H9 (cell line): Measurements from ENCODE around the gene DBI. TPM values are rescaled to one million over a fixed set of nuclear protein-coding genes. Genes with fewer than 3 reads are reported as not detected.

ENCODE experiments used
- DNase-seq: peaks from one replicate; pipeline ENCODE4 v3.0.0-alpha.2; 2017
- H2AFZ ChIP-seq: one replicate; pipeline ENCODE4 v1.6.1; 2013; ENCODE audit warnings: mild to moderate bottlenecking, low read length, control low read depth, moderate library complexity
- H2AK5ac ChIP-seq: 2 replicates; pipeline ENCODE4 v1.6.1; 2013; ENCODE audit warnings: low read length, control low read depth, mixed read lengths; ENCODE audit not compliant: insufficient read length
- H2BK120ac ChIP-seq: one replicate; pipeline ENCODE4 v1.6.1; 2013; ENCODE audit warnings: low read depth, mild to moderate bottlenecking, low read length, control low read depth, inconsistent platforms; ENCODE audit not compliant: poor library complexity, severe bottlenecking
- H2BK12ac ChIP-seq: 2 replicates; pipeline ENCODE4 v1.6.1; 2013; ENCODE audit warnings: low read length, control low read depth, mixed read lengths, low read depth; ENCODE audit not compliant: insufficient read length
- H2BK15ac ChIP-seq: 2 replicates; pipeline ENCODE4 v1.6.1; 2013; ENCODE audit warnings: low read depth, low read length, control low read depth
- H2BK20ac ChIP-seq: one replicate; pipeline ENCODE4 v1.6.1; 2013; ENCODE audit warnings: low read depth, mild to moderate bottlenecking, low read length, control low read depth, inconsistent platforms; ENCODE audit not compliant: poor library complexity, severe bottlenecking
- H2BK5ac ChIP-seq: 2 replicates; pipeline ENCODE4 v1.6.1; 2013; ENCODE audit warnings: low read length, control low read depth, mixed read lengths; ENCODE audit not compliant: insufficient read length
- H3K14ac ChIP-seq: 2 replicates; pipeline ENCODE4 v1.6.1; 2013; ENCODE audit warnings: low read length, control low read depth; ENCODE audit not compliant: insufficient read depth
- H3K18ac ChIP-seq: 2 replicates; pipeline ENCODE4 v1.6.1; 2013; ENCODE audit warnings: low read depth, mild to moderate bottlenecking, mixed read lengths, low read length, control low read depth; ENCODE audit not compliant: insufficient read length
- H3K23ac ChIP-seq: 2 replicates; pipeline ENCODE4 v1.6.1; 2013; ENCODE audit warnings: low read length, control low read depth, mixed read lengths, low read depth; ENCODE audit not compliant: insufficient read length
- H3K23me2 ChIP-seq: 2 replicates; pipeline ENCODE4 v1.6.1; 2013; ENCODE audit warnings: low read depth, mild to moderate bottlenecking, mixed read lengths, low read length, control low read depth; ENCODE audit not compliant: insufficient read length, poor library complexity, severe bottlenecking
- H3K27ac ChIP-seq: 2 replicates; pipeline ENCODE4 v1.5.1; 2013; ENCODE audit warnings: low read length, control low read depth, mixed read lengths, low read depth; ENCODE audit not compliant: insufficient read length
- H3K27me3 ChIP-seq: 2 replicates; pipeline ENCODE4 v1.6.1; 2013; ENCODE audit warnings: low read length, control low read depth, inconsistent platforms; ENCODE audit not compliant: insufficient read depth
- H3K4ac ChIP-seq: 2 replicates; pipeline ENCODE4 v1.6.1; 2013; ENCODE audit warnings: low read depth, mild to moderate bottlenecking, control low read depth, inconsistent platforms, low read length, moderate library complexity
- H3K4me1 ChIP-seq: 2 replicates; pipeline ENCODE4 v1.6.1; 2013; ENCODE audit warnings: low read length, control low read depth, inconsistent platforms; ENCODE audit not compliant: insufficient read depth
- H3K4me2 ChIP-seq: 2 replicates; pipeline ENCODE4 v1.6.1; 2013; ENCODE audit warnings: low read length, control low read depth, mixed read lengths; ENCODE audit not compliant: insufficient read length, insufficient read depth
- H3K56ac ChIP-seq: 2 replicates; pipeline ENCODE4 v1.6.1; 2013; ENCODE audit warnings: low read depth, mild to moderate bottlenecking, mixed read lengths, low read length, control low read depth; ENCODE audit not compliant: insufficient read length
- H3K79me1 ChIP-seq: 2 replicates; pipeline ENCODE4 v1.6.1; 2013; ENCODE audit warnings: low read depth, mild to moderate bottlenecking, moderate library complexity, low read length, control low read depth, inconsistent platforms; ENCODE audit not compliant: insufficient read depth, poor library complexity, severe bottlenecking
- H3K79me2 ChIP-seq: 2 replicates; pipeline ENCODE4 v1.6.1; 2013; ENCODE audit warnings: low read length, control low read depth, inconsistent platforms; ENCODE audit not compliant: insufficient read depth
- H3K9ac ChIP-seq: 2 replicates; pipeline ENCODE4 v1.6.1; 2013; ENCODE audit warnings: low read length, control low read depth, mixed read lengths; ENCODE audit not compliant: insufficient read length; ENCODE audit errors: extremely low read depth
- H3K9me3 ChIP-seq: one replicate; pipeline ENCODE4 v1.6.1; 2013; ENCODE audit warnings: low read depth, low read length, inconsistent platforms; ENCODE audit not compliant: control insufficient read depth
- H3T11ph ChIP-seq: one replicate; pipeline ENCODE4 v1.6.1; 2013; ENCODE audit warnings: mild to moderate bottlenecking, low read length, control low read depth, inconsistent platforms
- H4K20me1 ChIP-seq: one replicate; pipeline ENCODE4 v1.6.1; 2013; ENCODE audit not compliant: control insufficient read depth, insufficient read length, insufficient read depth
- H4K5ac ChIP-seq: 2 replicates; pipeline ENCODE4 v1.6.1; 2013; ENCODE audit warnings: low read depth, mild to moderate bottlenecking, mixed read lengths, low read length, control low read depth; ENCODE audit not compliant: insufficient read length
- H4K8ac ChIP-seq: replicated peaks from 2 replicates; pipeline ENCODE4 v1.6.1; 2013; ENCODE audit warnings: low read length, control low read depth, mixed read lengths, low read depth; ENCODE audit not compliant: insufficient read length
- H4K91ac ChIP-seq: 2 replicates; pipeline ENCODE4 v1.6.1; 2013; ENCODE audit warnings: low read depth, mild to moderate bottlenecking, moderate library complexity, mixed read lengths, low read length, control low read depth; ENCODE audit not compliant: insufficient read length
- H3K27ac Mint-ChIP-seq, 3 experiments: 2 replicates in 2 of 3; 3 replicates in 1 of 3; pipeline ENCODE4 v1.8.0; 2020 to 2021; ENCODE audit warnings: mixed read lengths in 3 of 3, mild to moderate bottlenecking in 1 of 3, moderate library complexity in 1 of 3
- H3K27me3 Mint-ChIP-seq: 2 replicates; pipeline ENCODE4 v1.8.0; 2021; ENCODE audit warnings: low read depth, mild to moderate bottlenecking, moderate library complexity, mixed read lengths
- H3K36me3 Mint-ChIP-seq, 3 experiments: 2 replicates in 2 of 3; 3 replicates in 1 of 3; pipeline ENCODE4 v1.8.0; 2020 to 2021; ENCODE audit warnings: low read depth in 3 of 3, mixed read lengths in 3 of 3; ENCODE audit not compliant: insufficient read depth in 1 of 3
- H3K4me1 Mint-ChIP-seq, 2 experiments: 2 replicates each; pipeline ENCODE4 v1.8.0; 2020; ENCODE audit warnings: mixed read lengths in 2 of 2
- H3K4me3 Mint-ChIP-seq, 2 experiments: 2 replicates in 1 of 2; 3 replicates in 1 of 2; pipeline ENCODE4 v1.8.0; 2020 to 2021; ENCODE audit warnings: mild to moderate bottlenecking in 2 of 2, mixed read lengths in 2 of 2, moderate library complexity in 1 of 2
- H3K9me3 Mint-ChIP-seq, 2 experiments: 2 replicates in 1 of 2; 3 replicates in 1 of 2; pipeline ENCODE4 v1.8.0; 2020; ENCODE audit warnings: mild to moderate bottlenecking in 2 of 2, mixed read lengths in 2 of 2, moderate library complexity in 1 of 2
- WGBS: extraction: QIAGEN DNeasy Blood & Tissue Kit; methylation state at CpG from one replicate; pipeline ENCODE4 v1.1.7; 2013; ENCODE audit warnings: missing lambda C conversion rate, low lambda C conversion rate, mixed read lengths; ENCODE audit not compliant: insufficient read length; ENCODE audit errors: extremely low coverage; 5-methylcytosine and 5-hydroxymethylcytosine counted together
- total RNA-seq: library from RNA; stranded (reverse); gene quantifications from 2 replicates; pipeline ENCODE4 v1.2.1, GENCODE V29; 2021
- TF ChIP-seq, protein P1 (sequence below): fragments of 200-600 bp; sonication (generic); conservative IDR thresholded peaks from 3 replicates; pipeline ENCODE4 v1.8.0; 2021; ENCODE audit warnings: antibody characterized with exemption, mild to moderate bottlenecking

Gene DBI
- total RNA-seq, 1 experiment from 2014 or later, result 127 TPM

DNA sequence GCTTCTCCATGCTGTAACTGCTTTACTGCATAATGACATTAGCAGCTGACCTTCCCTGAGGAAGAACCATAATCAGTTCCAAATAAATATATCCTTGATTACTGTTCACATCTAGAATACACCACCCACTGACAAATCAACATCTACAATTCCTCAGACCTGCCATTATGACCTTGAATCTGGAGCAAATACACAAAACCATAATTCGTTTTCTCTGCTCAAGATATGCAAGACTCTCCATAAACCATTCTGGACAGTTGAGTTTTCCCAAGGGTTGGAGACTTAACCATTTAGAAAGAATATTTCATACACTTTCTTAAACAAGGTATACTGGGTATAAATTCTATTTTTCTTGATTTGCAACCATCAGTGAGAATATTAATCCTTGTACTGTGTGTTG, 11.9 kb upstream of the DBI start:
- no peak overlapping the region for H3T11ph ChIP-seq
- Mint-ChIP-seq H3K9me3 (no peaks in the 10 kb centered on the region), H3K27me3 (no peaks in the 10 kb centered on the region), H3K36me3 (no peaks in the 10 kb centered on the region; a peak in 1 of 7 replicates), H3K27ac (no peak overlapping the region), H3K4me1 (peaks cover 13 to 16% of the 10 kb centered on the region in 2 experiments), H3K4me3 (no peak overlapping the region)
- no peak overlapping the region for H2BK12ac ChIP-seq
- no peak overlapping the region for H2AFZ ChIP-seq
- H3K27me3 ChIP-seq, result no peaks in the 10 kb centered on the region
- no peak overlapping the region for H3K27ac ChIP-seq
- H3K14ac ChIP-seq, result no peak overlapping the region
- H3K4me1 ChIP-seq, result no peaks in the 10 kb centered on the region; the same call in 1 of the 2 replicates
- no peak overlapping the region for H4K8ac ChIP-seq
- no peak overlapping the region for H3K9ac ChIP-seq
- DNase-seq, result no peak
- H3K23me2 ChIP-seq, result no peaks in the 10 kb centered on the region
- no peak overlapping the region for H3K23ac ChIP-seq
- H2BK120ac ChIP-seq, result no peak overlapping the region
- no peaks in the 10 kb centered on the region for H3K79me2 ChIP-seq
- H4K5ac ChIP-seq, result no peak overlapping the region
- no peak overlapping the region for H2BK5ac ChIP-seq
- no peak overlapping the region for H3K18ac ChIP-seq
- TF ChIP-seq, protein P1, sequence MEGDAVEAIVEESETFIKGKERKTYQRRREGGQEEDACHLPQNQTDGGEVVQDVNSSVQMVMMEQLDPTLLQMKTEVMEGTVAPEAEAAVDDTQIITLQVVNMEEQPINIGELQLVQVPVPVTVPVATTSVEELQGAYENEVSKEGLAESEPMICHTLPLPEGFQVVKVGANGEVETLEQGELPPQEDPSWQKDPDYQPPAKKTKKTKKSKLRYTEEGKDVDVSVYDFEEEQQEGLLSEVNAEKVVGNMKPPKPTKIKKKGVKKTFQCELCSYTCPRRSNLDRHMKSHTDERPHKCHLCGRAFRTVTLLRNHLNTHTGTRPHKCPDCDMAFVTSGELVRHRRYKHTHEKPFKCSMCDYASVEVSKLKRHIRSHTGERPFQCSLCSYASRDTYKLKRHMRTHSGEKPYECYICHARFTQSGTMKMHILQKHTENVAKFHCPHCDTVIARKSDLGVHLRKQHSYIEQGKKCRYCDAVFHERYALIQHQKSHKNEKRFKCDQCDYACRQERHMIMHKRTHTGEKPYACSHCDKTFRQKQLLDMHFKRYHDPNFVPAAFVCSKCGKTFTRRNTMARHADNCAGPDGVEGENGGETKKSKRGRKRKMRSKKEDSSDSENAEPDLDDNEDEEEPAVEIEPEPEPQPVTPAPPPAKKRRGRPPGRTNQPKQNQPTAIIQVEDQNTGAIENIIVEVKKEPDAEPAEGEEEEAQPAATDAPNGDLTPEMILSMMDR, result no peak
- no peaks in the 10 kb centered on the region for H3K79me1 ChIP-seq
- no peaks in the 10 kb centered on the region for H3K9me3 ChIP-seq
- H2AK5ac ChIP-seq, result no peak overlapping the region
- H3K4ac ChIP-seq, result no peak overlapping the region
- H3K4me2 ChIP-seq, result no peak overlapping the region
- no peak overlapping the region for H3K56ac ChIP-seq
- H2BK15ac ChIP-seq, result no peak overlapping the region
- no peak overlapping the region for H2BK20ac ChIP-seq
- no peak overlapping the region for H4K91ac ChIP-seq
- no peaks in the 10 kb centered on the region for H4K20me1 ChIP-seq
- no CpG with 5 or more reads among the region's 1 CpG for WGBS
